Stimulated activated CD4-positive, alpha-beta T cell treated with anti-CD3 and anti-CD28 coated beads, Interleukin-2, amount 100 ng/mL, for 24 hours (primary cell): ENCODE measurements around the gene VWCE.
"Not testable (repeated sequence)": the region's sequence is repeated elsewhere in the genome, so short reads cannot be mapped to it uniquely, and the experiment has no call there.

Experiments
- DNase-seq, 2 donors: peaks; one replicate each; pipeline ENCODE4 v3.0.0-alpha.2; 2020

The VWCE gene

GRCh38 chr11:61211327-61211952 is 83.7 kb downstream of the VWCE start:
- DNase-seq: not testable (repeated sequence)

- not testable (repeated sequence) for DNase-seq
Observed at GRCh38 chr11:61210629-61211028, 84.5 kb downstream of the VWCE start.
